CD4-positive, CD25-positive, alpha-beta regulatory T cell (primary cell): ENCODE data around the gene MARCHF3. TPM values are rescaled to one million over a fixed set of nuclear protein-coding genes. Genes with fewer than 3 reads are reported as not detected.
"Not testable (repeated sequence)": the region's sequence is repeated elsewhere in the genome, so short reads cannot be mapped to it uniquely, and the experiment has no call there.

Experiments
- ATAC-seq, 2 donors: fragments of 150-1000 bp; cut with Tn5 transposase; one replicate each; pipeline ENCODE4 v1.10.0; 2021; ENCODE audit warnings: low read depth in 2 of 2, moderate number of reproducible peaks in 2 of 2, moderate library complexity in 1 of 2
- DNase-seq, 3 donors: peaks; one replicate each; pipeline versions ENCODE4 v3.0.0 to v3.0.0-alpha.2; 2012 to 2022; ENCODE audit warnings: mixed read lengths in 1 of 3
- H3K27ac ChIP-seq: one replicate; pipeline ENCODE4 v1.7.0; 2013; ENCODE audit warnings: mild to moderate bottlenecking, low read length; ENCODE audit not compliant: insufficient read depth, poor library complexity, severe bottlenecking
- H3K27me3 ChIP-seq: one replicate; pipeline ENCODE4 v1.7.0; 2013; ENCODE audit warnings: low read length; ENCODE audit not compliant: control insufficient read depth, insufficient read depth
- H3K36me3 ChIP-seq: one replicate; pipeline ENCODE4 v1.7.0; 2013; ENCODE audit warnings: mild to moderate bottlenecking, low read length, moderate library complexity; ENCODE audit not compliant: control insufficient read depth, insufficient read depth
- H3K4me1 ChIP-seq: 2 replicates; pipeline ENCODE4 v1.7.0; 2013; ENCODE audit warnings: mild to moderate bottlenecking, low read length; ENCODE audit not compliant: insufficient read depth, control insufficient read depth, poor library complexity, severe bottlenecking
- H3K4me3 ChIP-seq: one replicate; pipeline ENCODE4 v1.7.0; 2013; ENCODE audit warnings: low read depth, mild to moderate bottlenecking, low read length, moderate library complexity
- H3K9me3 ChIP-seq, 2 experiments: 1 replicate in 1 of 2; 2 replicates in 1 of 2; pipeline ENCODE4 v1.7.0; 2013; ENCODE audit warnings: low read length in 2 of 2, mild to moderate bottlenecking in 1 of 2, moderate library complexity in 1 of 2; ENCODE audit not compliant: control insufficient read depth in 2 of 2
- H3K27ac Mint-ChIP-seq, 3 donors: one replicate each; pipeline ENCODE4 v1.8.0; 2020 to 2022; ENCODE audit warnings: mild to moderate bottlenecking in 3 of 3, mixed read lengths in 3 of 3, moderate library complexity in 2 of 3
- H3K27me3 Mint-ChIP-seq: one replicate; pipeline ENCODE4 v1.8.0; 2022; ENCODE audit warnings: mild to moderate bottlenecking, mixed read lengths
- H3K36me3 Mint-ChIP-seq: one replicate; pipeline ENCODE4 v1.8.0; 2020; ENCODE audit warnings: mixed read lengths
- H3K4me1 Mint-ChIP-seq, 4 donors: one replicate each; pipeline ENCODE4 v1.8.0; 2020 to 2022; ENCODE audit warnings: mixed read lengths in 4 of 4, mild to moderate bottlenecking in 1 of 4
- H3K4me3 Mint-ChIP-seq, 4 donors: one replicate each; pipeline ENCODE4 v1.8.0; 2020 to 2022; ENCODE audit warnings: mild to moderate bottlenecking in 4 of 4, mixed read lengths in 4 of 4, moderate library complexity in 3 of 4
- H3K9me3 Mint-ChIP-seq, 7 donors: one replicate each; pipeline ENCODE4 v1.8.0; 2020 to 2022; ENCODE audit warnings: mixed read lengths in 7 of 7, mild to moderate bottlenecking in 3 of 7, moderate library complexity in 2 of 7
- polyA plus RNA-seq, 4 donors: library from polyadenylated mRNA; unstranded; fragments of 300-500 nt; fragmentation: Illumina TruSeq; gene quantifications; one replicate each; pipeline ENCODE4 v1.2.3, GENCODE V29; 2021
- total RNA-seq: library from RNA; stranded (reverse); gene quantifications from one replicate; pipeline ENCODE4 v1.2.3, GENCODE V29; 2022

The MARCHF3 gene
- total and polyA plus RNA-seq, 5 donors from 2014 or later: 12.5 to 21.6 (median 15.2) TPM

DNA sequence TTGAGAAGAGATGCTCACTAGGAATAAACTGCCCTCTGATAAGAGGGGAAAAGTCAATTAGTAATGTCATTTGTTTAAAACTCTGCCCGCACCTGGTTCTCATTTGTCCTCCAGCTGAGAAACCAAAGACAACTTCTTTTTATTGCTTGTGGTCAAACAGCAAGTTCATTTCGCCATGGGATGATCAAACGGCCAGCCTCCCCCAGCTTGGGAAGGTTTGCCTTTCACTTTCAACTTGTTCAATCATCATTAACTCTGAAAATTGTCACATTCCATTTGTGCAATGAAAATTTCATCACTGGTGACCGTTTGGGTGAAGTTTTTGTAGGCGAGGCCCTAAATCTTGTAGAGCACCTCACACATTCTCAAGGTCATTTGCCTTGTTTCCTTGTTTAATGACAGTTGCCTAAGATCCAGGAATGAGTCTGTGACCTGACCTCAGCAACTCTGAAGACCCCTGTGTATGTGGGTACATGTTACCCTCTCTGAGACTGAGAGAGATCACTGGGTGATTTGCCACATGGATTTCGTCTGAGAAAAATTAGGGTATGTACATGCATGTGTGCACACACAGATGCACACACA, 117.7 kb downstream of the MARCHF3 start:
- no peaks in the 10 kb centered on the region for H3K9me3 ChIP-seq
- peaks cover 0 to 15% (median 12%) of the 10 kb centered on the region in 4 donors for H3K4me1 Mint-ChIP-seq
- no peak overlapping the region for H3K27ac Mint-ChIP-seq
- no peaks in the 10 kb centered on the region for H3K4me1 ChIP-seq
- no peak for DNase-seq
- peaks cover 72% of the 10 kb centered on the region for H3K36me3 Mint-ChIP-seq
- H3K27ac ChIP-seq: no peak overlapping the region
- H3K4me3 Mint-ChIP-seq: no peak overlapping the region
- peaks cover 0 to 11% (median 5%) of the 10 kb centered on the region in 7 donors for H3K9me3 Mint-ChIP-seq
- H3K27me3 ChIP-seq: no peaks in the 10 kb centered on the region
- no peak overlapping the region for H3K4me3 ChIP-seq
- no peak for ATAC-seq
- no peaks in the 10 kb centered on the region for H3K27me3 Mint-ChIP-seq
- H3K36me3 ChIP-seq: peaks cover 9% of the 10 kb centered on the region

DNA sequence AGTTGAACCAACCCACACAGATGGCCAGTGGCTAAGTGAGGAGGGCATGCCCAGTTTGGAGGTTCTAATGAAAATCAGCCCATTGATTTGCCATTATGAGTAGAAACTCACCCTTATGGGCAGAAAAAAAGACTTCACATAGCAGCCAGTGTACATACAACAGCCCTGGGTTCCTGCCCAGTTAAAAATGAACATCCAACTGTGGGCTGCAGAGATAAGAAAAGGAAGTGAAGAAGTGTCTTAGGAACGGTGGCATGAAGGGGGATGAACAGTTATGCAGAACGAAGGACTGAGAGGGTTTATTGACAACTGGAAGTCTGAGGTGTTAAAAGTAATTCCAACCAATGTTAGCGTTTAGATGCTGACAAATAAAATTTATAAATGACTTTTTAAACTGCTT, 118.4 kb downstream of the MARCHF3 start:
- no peak for ATAC-seq
- peaks cover 0 to 11% (median 5%) of the 10 kb centered on the region in 7 donors for H3K9me3 Mint-ChIP-seq
- peak overlapping the region in 1 of 3 donors; percentile 76 for H3K27ac Mint-ChIP-seq
- Histone ChIP-seq H3K9me3 (no peaks in the 10 kb centered on the region), H3K4me3 (no peak overlapping the region), H3K27ac (no peak overlapping the region), H3K36me3 (peaks cover 7% of the 10 kb centered on the region), H3K4me1 (no peaks in the 10 kb centered on the region), H3K27me3 (no peaks in the 10 kb centered on the region)
- no peak overlapping the region for H3K4me3 Mint-ChIP-seq
- no peak for DNase-seq
- no peaks in the 10 kb centered on the region for H3K27me3 Mint-ChIP-seq
- peaks cover 66% of the 10 kb centered on the region for H3K36me3 Mint-ChIP-seq
- peaks cover 0 to 10% (median 7%) of the 10 kb centered on the region in 4 donors for H3K4me1 Mint-ChIP-seq

DNA sequence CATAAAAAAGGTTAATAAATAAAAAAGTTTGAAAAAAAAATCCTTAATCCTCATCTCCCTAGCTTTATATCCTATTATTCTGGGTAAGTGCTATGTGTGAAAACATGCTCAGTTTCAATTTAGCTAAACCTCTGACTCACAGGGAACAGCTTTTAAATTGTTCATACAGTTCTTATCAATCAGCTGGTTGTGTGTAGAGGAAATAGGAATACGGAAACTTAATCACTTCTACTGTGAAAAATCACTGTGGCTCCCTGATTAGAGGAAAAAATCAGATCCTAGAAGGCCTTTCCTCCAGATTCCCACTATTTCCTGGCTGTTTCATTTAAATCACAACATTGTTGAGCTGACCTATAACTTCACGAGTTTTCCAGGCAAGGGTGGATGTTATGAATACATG, 120.5 kb downstream of the MARCHF3 start:
- peaks cover 0 to 16% (median 6%) of the 10 kb centered on the region in 7 donors for H3K9me3 Mint-ChIP-seq
- H3K36me3 Mint-ChIP-seq: peaks cover 49% of the 10 kb centered on the region

DNA sequence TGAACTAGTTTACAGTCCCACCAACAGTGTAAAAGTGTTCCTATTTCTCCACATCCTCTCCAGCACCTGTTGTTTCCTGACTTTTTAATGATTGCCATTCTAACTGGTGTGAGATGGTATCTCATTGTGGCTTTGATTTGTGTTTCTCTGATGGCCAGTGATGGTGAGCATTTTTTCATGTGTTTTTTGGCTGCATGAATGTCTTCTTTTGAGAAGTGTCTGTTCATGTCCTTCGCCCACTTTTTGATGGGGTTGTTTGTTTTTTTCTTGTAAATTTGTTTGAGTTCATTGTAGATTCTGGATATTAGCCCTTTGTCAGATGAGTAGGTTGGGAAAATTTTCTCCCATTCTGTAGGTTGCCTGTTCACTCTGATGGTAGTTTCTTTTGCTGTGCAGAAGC, 126.0 kb downstream of the MARCHF3 start:
- not testable (repeated sequence) for H3K36me3 ChIP-seq, H3K4me1 ChIP-seq, H3K27ac ChIP-seq, H3K27ac Mint-ChIP-seq, H3K4me1 Mint-ChIP-seq, H3K4me3 Mint-ChIP-seq, H3K9me3 ChIP-seq, H3K27me3 ChIP-seq, H3K4me3 ChIP-seq, DNase-seq, ATAC-seq, H3K27me3 Mint-ChIP-seq
- H3K9me3 Mint-ChIP-seq: peaks cover 0 to 11% (median 0%) of the 10 kb centered on the region in 7 donors
- H3K36me3 Mint-ChIP-seq: peaks cover 29% of the 10 kb centered on the region

More for the DNA sequence above, 120.5 kb downstream of the MARCHF3 start:
- no peaks in the 10 kb centered on the region for H3K27me3 ChIP-seq
- Mint-ChIP-seq H3K4me1 (peaks cover 0 to 6% (median 2%) of the 10 kb centered on the region in 4 donors), H3K4me3 (no peak overlapping the region), H3K27ac (no peak overlapping the region), H3K27me3 (no peaks in the 10 kb centered on the region)
- peaks cover 7% of the 10 kb centered on the region for H3K36me3 ChIP-seq
- ATAC-seq (no peak), DNase-seq (no peak)
- H3K27ac ChIP-seq: no peak overlapping the region
- no peaks in the 10 kb centered on the region for H3K9me3 ChIP-seq
- no peaks in the 10 kb centered on the region for H3K4me1 ChIP-seq
- no peak overlapping the region for H3K4me3 ChIP-seq

DNA sequence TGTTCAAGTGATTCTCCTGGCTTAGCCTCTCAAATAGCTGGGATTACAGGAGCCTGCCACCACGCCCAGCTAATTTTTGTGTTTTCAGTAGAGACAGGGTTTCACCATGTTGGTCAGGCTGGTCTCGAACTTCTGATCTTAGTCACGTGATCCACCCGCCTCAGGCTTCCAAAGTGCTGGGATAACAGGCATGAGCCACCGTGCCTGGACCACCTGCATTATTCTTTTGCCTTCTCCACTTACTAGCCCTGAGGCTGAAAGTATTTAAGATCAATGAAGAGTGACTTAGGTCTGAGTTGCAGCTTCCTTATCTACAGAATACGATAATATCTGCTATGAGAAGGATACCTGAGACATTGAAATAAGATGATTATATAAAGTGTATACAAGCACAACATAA, 129.6 kb downstream of the MARCHF3 start:
- ATAC-seq (no peak), DNase-seq (no peak)
- Mint-ChIP-seq H3K27ac (no peak overlapping the region), H3K27me3 (no peaks in the 10 kb centered on the region), H3K36me3 (peaks cover 37% of the 10 kb centered on the region), H3K9me3 (peaks cover 0 to 5% (median 0%) of the 10 kb centered on the region in 7 donors), H3K4me3 (no peak overlapping the region), H3K4me1 (peaks cover 0 to 2% (median 0%) of the 10 kb centered on the region in 4 donors)
- Histone ChIP-seq H3K4me3 (no peak overlapping the region), H3K9me3 (no peaks in the 10 kb centered on the region), H3K27ac (no peak overlapping the region), H3K36me3 (no peaks in the 10 kb centered on the region), H3K27me3 (no peaks in the 10 kb centered on the region), H3K4me1 (no peaks in the 10 kb centered on the region)

DNA sequence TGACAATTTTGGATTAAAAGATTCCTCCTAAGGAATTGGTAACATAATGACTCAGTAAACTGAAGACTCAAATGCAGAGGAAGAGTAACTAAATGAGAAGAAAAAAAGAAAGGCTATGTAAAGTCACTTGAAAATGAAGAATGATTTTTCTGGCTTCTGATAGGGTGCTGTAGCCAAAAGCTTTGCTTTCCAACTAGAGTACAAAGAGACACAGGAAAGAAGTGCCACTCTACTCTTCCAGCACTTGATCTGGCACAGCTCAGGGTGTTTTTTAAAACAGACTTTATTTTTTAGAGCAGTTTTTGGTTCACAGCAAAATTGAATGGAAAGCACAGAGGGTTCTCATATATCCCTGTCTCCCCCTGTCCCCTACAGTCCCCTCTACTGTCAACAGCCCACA, 130.9 kb downstream of the MARCHF3 start:
- peak overlapping the region in 2 of 3 donors; percentile 44 to 60 for H3K27ac Mint-ChIP-seq

DNA sequence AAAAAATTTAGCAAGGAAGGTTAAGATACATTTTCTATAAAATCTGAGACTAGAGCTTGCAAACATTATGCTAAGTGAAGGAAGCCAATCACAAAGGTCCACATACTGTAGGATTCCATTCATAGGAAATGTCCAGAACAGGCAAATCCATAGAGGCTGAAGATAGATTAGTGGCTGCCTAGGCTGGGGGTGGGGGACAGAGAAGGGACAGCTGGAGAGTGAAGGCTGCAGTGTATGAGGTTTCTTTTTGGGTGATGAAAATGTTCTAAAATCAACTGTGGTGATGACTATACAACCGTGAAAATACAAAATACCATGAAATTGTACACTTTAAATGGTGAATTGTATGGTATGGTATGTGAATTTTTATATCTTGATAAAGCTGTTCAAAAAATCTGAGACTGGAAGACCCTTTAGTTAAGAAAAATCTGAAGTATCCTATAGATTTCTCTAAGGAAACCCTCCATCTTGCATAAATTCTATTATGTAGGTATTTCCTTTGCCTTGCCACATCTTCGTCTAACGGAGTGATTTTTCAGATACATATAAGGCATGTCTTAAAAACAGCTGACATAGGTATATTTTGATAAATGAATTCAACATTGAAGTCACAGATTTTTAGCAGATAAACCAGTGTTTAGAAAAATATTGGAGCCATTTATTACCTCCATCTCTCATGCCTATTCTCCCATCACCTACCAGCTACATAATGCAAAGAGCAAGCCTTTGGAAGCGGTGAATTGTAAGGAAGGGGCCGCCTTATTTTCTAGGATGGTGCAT, 132.3 kb downstream of the MARCHF3 start:
- no peaks in the 10 kb centered on the region for H3K9me3 ChIP-seq
- Mint-ChIP-seq H3K4me1 (peaks cover 0 to 2% (median 0%) of the 10 kb centered on the region in 4 donors), H3K4me3 (no peak overlapping the region), H3K9me3 (peaks cover 0 to 6% (median 0%) of the 10 kb centered on the region in 7 donors), H3K27ac (no peak overlapping the region), H3K27me3 (no peaks in the 10 kb centered on the region), H3K36me3 (peaks cover 36% of the 10 kb centered on the region)
- ATAC-seq: no peak
- no peaks in the 10 kb centered on the region for H3K27me3 ChIP-seq
- no peak overlapping the region for H3K27ac ChIP-seq
- no peak for DNase-seq
- H3K4me1 ChIP-seq: no peaks in the 10 kb centered on the region
- H3K36me3 ChIP-seq: no peaks in the 10 kb centered on the region
- H3K4me3 ChIP-seq: no peak overlapping the region

More for the DNA sequence above, 130.9 kb downstream of the MARCHF3 start:
- peaks cover 0 to 6% (median 0%) of the 10 kb centered on the region in 7 donors for H3K9me3 Mint-ChIP-seq
- no peak overlapping the region for H3K4me3 Mint-ChIP-seq
- no peaks in the 10 kb centered on the region for H3K9me3 ChIP-seq
- H3K36me3 Mint-ChIP-seq: peaks cover 37% of the 10 kb centered on the region
- H3K27ac ChIP-seq: no peak overlapping the region
- H3K4me1 Mint-ChIP-seq: peaks cover 0 to 2% (median 0%) of the 10 kb centered on the region in 4 donors
- H3K27me3 ChIP-seq: no peaks in the 10 kb centered on the region
- H3K27me3 Mint-ChIP-seq: no peaks in the 10 kb centered on the region
- H3K4me3 ChIP-seq: no peak overlapping the region
- no peaks in the 10 kb centered on the region for H3K4me1 ChIP-seq
- H3K36me3 ChIP-seq: no peaks in the 10 kb centered on the region
- ATAC-seq (no peak), DNase-seq (no peak)
